Heart left ventricle (tissue), 16 donors: Measurements from ENCODE around the gene DNAJC5. TPM values are rescaled to one million over a fixed set of nuclear protein-coding genes. Genes with fewer than 3 reads are reported as not detected.

Source experiments
- ATAC-seq, 4 donors: fragments of 200-7000 bp; cut with Tn5 transposase; one replicate each; pipeline ENCODE4 v1.9.1; 2020 to 2022; ENCODE audit warnings: moderate library complexity in 4 of 4, mild to moderate bottlenecking in 3 of 4, moderate number of reproducible peaks in 1 of 4
- DNase-seq, 5 donors: peaks; one replicate each; pipeline ENCODE4 v3.0.0-alpha.2; 2020
- H3K27ac ChIP-seq, 12 donors: fragments of 200-600 bp; sonication (generic) in 4 of 12; one replicate each; pipeline versions ENCODE4 v1.5.0 to v1.8.0; 2016 to 2022; ENCODE audit warnings: mild to moderate bottlenecking in 2 of 12
- H3K27me3 ChIP-seq, 9 donors: fragments of 200-600 bp; sonication (generic) in 2 of 9; one replicate each; pipeline versions ENCODE4 v1.5.1 to v1.8.0; 2016 to 2022; ENCODE audit warnings: mild to moderate bottlenecking in 3 of 9
- H3K36me3 ChIP-seq, 9 donors: fragments of 200-600 bp; sonication (generic) in 2 of 9; one replicate each; pipeline versions ENCODE4 v1.5.0 to v1.8.0; 2018 to 2022; ENCODE audit warnings: mild to moderate bottlenecking in 2 of 9
- H3K4me1 ChIP-seq, 12 donors: fragments of 200-600 bp; sonication (generic) in 4 of 12; one replicate each; pipeline versions ENCODE4 v1.5.0 to v1.8.0; 2016 to 2022; ENCODE audit warnings: mild to moderate bottlenecking in 3 of 12
- H3K4me3 ChIP-seq, 12 donors: fragments of 200-600 bp; sonication (generic) in 4 of 12; one replicate each; pipeline versions ENCODE4 v1.5.0 to v1.8.0; 2017 to 2022; ENCODE audit warnings: mild to moderate bottlenecking in 9 of 12, moderate library complexity in 4 of 12
- H3K9me3 ChIP-seq, 12 donors: fragments of 200-600 bp; sonication (generic) in 4 of 12; one replicate each; pipeline versions ENCODE4 v1.5.0 to v1.8.0; 2016 to 2022; ENCODE audit warnings: mild to moderate bottlenecking in 1 of 12
- POLR2A ChIP-seq, 2 donors: fragments of 450-650 bp; IDR thresholded peaks; one replicate each; pipeline ENCODE4 v1.6.1; 2017; ENCODE audit warnings: antibody characterized with exemption in 2 of 2, mild to moderate bottlenecking in 2 of 2, moderate library complexity in 2 of 2
- WGBS, 4 donors: extraction: QIAGEN DNeasy Blood & Tissue Kit in 2 of 4; methylation state at CpG; one replicate each; pipeline versions ENCODE4 v1.1.5 to v1.1.7; 2013 to 2018; 5-methylcytosine and 5-hydroxymethylcytosine counted together
- intact Hi-C, 10 donors: fragments of 100-400 bp; cut with DNase I; formaldehyde crosslinking; loops; one replicate each; pipeline versions ENCODE4 v1.11.1 to v1.14.2; 2022
- polyA plus RNA-seq, 2 donors: library from polyadenylated mRNA; stranded (reverse); fragments of 200-250 nt; gene quantifications; one replicate each; pipeline ENCODE4 v1.2.3, GENCODE V29; 2013
- total RNA-seq, 9 donors: library from RNA; depleted of rRNA in 2 of 9; stranded (reverse); fragments of >200 nt in 2 of 9; fragmentation: NEBNext Ultra II Directional in 3 of 9; extraction: Animal tissue kit (Norgen Biotek cat#: 25700) in 3 of 9; gene quantifications; one replicate each; pipeline versions ENCODE4 v1.1.0 to v1.2.4, GENCODE V29; 2016 to 2023
- TF ChIP-seq, protein P1 (sequence below), 12 donors: fragments of 200-600 bp; sonication (generic) in 4 of 12; IDR thresholded peaks; one replicate each; pipeline versions ENCODE4 v1.5.0 to v1.8.0; 2018 to 2022; ENCODE audit warnings: antibody characterized with exemption in 12 of 12, mild to moderate bottlenecking in 5 of 12
- donor health status: ischemic (EF 13 %, LVEDD 7.1; RV severe dilation, severe dysfunction).
- donor health status: healthy with polysubstance abuse.
- donor health status: DM: no; HTN: yes; CAD: no.
- donor health status: DM: no; HTN: no; CAD: no.
- donor health status: ischemic (EF 25% LVEDD 6.9; RV normal size, moderate dysfunction).
- donor health status: ischemic (EF 25% LVEDD 5.7; RV mildly dilated, moderate dysfunction).
- donor health status: healthy.
- donor health status: DM: yes; HTN: yes; CAD: no.
- donor health status: ischemic (EF 35%, LVEDD 5.7; RV mildly dilated, moderate dysfunction).
- donor health status: nonischemic (EF 11% LVEDD 7.7; RV severe dilation, severe dysfunction).
- donor health status: DM: yes; HTN: yes; CAD: no.
- donor health status: PGD.
- donor health status: ischemic (EF 29% LVEDD 5.4; RV normal size, mild dysfunction).
- donor health status: nonischemic (EF 23%, LVEDD 6.1; RV moderate dilation, normal function).

The DNAJC5 gene
- total and polyA plus RNA-seq, 11 donors, result 21.1 to 57.1 (median 46.1) TPM

DNA sequence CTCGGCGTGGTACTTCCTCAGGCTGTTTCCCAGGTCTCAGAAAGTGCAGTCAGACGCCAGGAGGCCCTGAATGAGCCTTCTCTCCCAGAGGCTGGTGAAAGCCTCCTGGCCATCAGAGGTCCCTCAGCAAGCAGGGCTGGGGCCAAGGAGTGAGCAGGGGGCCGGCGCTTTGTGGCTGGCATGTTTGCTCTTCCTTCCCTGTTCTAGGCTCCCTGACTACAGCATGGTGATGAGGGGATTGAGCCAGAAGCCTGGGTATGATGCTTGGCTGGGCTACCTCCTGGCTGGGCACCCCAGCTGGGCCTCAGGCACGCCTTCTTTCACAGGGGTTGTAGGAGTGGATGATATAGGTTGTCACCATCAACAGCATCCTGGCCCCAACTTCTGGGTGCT lies 11.7 kb upstream of the DNAJC5 start:
- Histone ChIP-seq H3K9me3 (no peaks in the 10 kb centered on the region), H3K4me3 (no peak overlapping the region), H3K4me1 (peaks cover 0 to 25% (median 7%) of the 10 kb centered on the region in 12 donors), H3K36me3 (peaks cover 0 to 86% (median 59%) of the 10 kb centered on the region in 9 donors), H3K27me3 (no peaks in the 10 kb centered on the region), H3K27ac (no peak overlapping the region)
- intact Hi-C loops, result no loop called here
- ATAC-seq, result no peak
- 88 to 97% (median 95%) methylated on average over 3 to 6 of the region's 6 CpGs for WGBS, 4 donors
- DNase-seq, result no peak
- TF ChIP-seq, protein P1, sequence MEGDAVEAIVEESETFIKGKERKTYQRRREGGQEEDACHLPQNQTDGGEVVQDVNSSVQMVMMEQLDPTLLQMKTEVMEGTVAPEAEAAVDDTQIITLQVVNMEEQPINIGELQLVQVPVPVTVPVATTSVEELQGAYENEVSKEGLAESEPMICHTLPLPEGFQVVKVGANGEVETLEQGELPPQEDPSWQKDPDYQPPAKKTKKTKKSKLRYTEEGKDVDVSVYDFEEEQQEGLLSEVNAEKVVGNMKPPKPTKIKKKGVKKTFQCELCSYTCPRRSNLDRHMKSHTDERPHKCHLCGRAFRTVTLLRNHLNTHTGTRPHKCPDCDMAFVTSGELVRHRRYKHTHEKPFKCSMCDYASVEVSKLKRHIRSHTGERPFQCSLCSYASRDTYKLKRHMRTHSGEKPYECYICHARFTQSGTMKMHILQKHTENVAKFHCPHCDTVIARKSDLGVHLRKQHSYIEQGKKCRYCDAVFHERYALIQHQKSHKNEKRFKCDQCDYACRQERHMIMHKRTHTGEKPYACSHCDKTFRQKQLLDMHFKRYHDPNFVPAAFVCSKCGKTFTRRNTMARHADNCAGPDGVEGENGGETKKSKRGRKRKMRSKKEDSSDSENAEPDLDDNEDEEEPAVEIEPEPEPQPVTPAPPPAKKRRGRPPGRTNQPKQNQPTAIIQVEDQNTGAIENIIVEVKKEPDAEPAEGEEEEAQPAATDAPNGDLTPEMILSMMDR (IDR thresholded peaks at IDR 0.05), result no peak
- TF ChIP-seq POLR2A (IDR thresholded peaks at IDR 0.05), result no peak

DNA sequence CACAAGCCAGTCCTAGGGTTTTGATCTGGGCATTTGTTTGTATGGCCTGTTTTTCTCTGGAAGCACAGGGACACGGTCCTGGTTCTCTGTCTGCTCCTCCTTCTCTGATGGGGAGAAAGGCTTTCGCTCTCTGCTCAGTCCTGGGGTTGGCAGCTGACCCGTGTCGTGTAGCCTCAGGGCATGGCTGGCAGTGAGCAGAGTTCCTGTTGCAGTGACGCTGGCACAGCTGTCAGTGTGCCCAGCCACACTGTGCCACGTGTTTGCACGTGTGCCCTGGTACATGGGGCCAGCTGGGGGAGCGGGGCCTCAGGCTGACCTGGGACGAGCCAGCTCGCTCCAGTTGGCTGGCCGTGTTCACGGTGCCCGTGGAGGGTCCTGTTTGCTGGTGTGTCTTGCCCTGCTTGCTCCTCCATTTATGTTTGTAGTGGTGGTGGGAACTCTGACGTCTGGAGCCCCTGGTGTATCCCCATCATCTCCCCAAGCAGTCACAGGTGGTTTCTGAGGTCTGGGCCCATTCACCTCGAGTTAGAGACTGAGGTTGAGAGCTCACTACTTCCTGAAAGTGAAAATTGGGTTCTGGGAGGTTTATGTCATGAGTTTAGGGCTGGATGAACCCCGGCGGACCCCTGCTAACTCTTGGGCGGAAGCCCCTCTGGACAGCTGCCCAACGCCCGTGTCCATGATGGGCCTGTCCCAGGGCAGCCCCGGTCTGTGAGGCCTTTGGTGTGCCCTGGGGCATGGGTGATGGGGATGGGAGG lies 10.2 kb upstream of the DNAJC5 start:
- WGBS, 4 donors, result 61 to 79% (median 73%) methylated on average over 18 to 21 of the region's 21 CpGs
- ATAC-seq, result peak; percentile 91 to 95 (median 94)

DNA sequence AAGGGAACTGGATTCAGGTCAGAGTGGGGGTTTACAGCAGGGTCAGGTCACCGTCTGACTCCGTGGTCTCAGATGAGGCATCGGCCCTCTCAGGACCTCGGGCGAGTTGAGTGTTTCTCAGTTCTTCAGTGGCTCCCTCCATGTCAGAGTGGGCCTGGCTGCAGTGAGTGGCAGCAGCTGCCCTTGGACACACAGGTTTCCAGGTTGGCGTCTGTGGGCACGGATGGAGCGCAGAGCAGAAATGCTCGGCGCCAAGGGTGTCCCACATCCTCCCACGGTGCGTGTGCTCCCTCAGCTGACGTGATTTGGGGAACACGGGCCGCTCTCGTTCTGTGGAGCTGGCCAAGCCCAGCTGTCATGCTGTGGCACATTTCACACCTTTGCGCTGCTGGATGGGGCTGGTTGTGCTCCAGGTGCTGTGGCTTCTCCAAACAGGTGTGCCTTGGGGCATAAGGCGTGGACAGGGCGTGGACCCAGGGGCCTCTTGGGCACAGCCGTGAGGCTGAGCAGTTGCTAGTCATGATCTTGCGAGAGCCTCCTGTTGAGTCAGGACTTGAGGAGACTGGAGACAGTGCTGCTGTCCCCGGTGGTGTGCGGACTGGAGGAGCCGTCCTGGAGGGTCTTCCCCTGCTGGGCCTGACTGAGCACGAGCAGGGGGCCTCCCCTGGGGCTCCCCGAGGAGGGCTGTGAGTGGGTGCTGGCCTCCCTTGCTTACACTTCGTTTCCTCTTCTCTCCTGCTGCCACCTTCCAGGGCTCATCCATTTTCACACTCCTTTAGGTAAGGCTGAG lies 9.5 kb upstream of the DNAJC5 start:
- DNase-seq (no peak), ATAC-seq (no peak)
- WGBS, 4 donors, result 87 to 91% (median 90%) methylated on average over 17 to 27 of the region's 27 CpGs
- H3K4me1 ChIP-seq, result peaks cover 0 to 26% (median 8%) of the 10 kb centered on the region in 12 donors
- H3K27ac ChIP-seq, result peak overlapping the region in 9 of 12 donors; percentile 20 to 74 (median 51)
- intact Hi-C loops, result no loop called here
- no peak overlapping the region for H3K4me3 ChIP-seq
- no peaks in the 10 kb centered on the region for H3K9me3 ChIP-seq
- TF ChIP-seq, protein P1 (IDR thresholded peaks at IDR 0.05), result no peak
- no peak for TF ChIP-seq POLR2A (IDR thresholded peaks at IDR 0.05)
- peaks cover 0 to 97% (median 69%) of the 10 kb centered on the region in 9 donors for H3K36me3 ChIP-seq
- H3K27me3 ChIP-seq, result no peaks in the 10 kb centered on the region

More for the DNA sequence above, 10.2 kb upstream of the DNAJC5 start:
- TF ChIP-seq, protein P1 (IDR thresholded peaks at IDR 0.05), result no peak
- peak in 1 of 2 donors; percentile 7 for TF ChIP-seq POLR2A (IDR thresholded peaks at IDR 0.05)
- Histone ChIP-seq H3K27ac (peak overlapping the region in 10 of 12 donors; percentile 20 to 74 (median 54)), H3K4me3 (no peak overlapping the region), H3K9me3 (no peaks in the 10 kb centered on the region), H3K4me1 (peaks cover 0 to 24% (median 8%) of the 10 kb centered on the region in 12 donors), H3K27me3 (no peaks in the 10 kb centered on the region), H3K36me3 (peaks cover 0 to 92% (median 63%) of the 10 kb centered on the region in 9 donors)
- DNase-seq, result peak in 4 of 5 donors; percentile 58 to 88 (median 72)
- intact Hi-C loops, result no loop called here

DNA sequence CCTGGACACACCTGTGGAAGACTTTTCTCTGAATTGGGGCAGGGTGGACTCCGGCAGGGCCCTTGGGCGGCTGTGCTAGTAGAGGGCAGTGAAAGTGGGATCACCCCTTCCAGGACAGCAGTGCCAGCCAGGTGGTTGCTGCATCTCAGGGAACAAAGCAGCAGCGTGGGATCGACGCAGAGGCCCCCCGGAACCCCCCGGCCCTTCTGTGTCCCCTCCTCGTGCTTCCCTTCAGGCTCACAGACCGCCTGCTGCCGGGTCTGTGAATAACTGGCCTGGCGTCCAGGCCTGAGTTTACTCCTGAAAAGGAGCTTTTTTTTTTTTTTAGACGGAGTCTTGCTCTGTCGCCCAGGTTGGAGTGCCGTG lies 8.9 kb upstream of the DNAJC5 start:
- intact Hi-C loops, result no loop called here
- H3K27me3 ChIP-seq, result no peaks in the 10 kb centered on the region
- WGBS, 4 donors, result 92 to 96% (median 94%) methylated on average over 14 of the region's 14 CpGs
- no peak overlapping the region for H3K27ac ChIP-seq
- no peaks in the 10 kb centered on the region for H3K9me3 ChIP-seq
- ATAC-seq (no peak), DNase-seq (no peak)
- TF ChIP-seq POLR2A (IDR thresholded peaks at IDR 0.05), result no peak
- TF ChIP-seq, protein P1 (IDR thresholded peaks at IDR 0.05), result no peak
- H3K36me3 ChIP-seq, result peaks cover 0 to 97% (median 69%) of the 10 kb centered on the region in 9 donors
- H3K4me1 ChIP-seq, result peaks cover 0 to 26% (median 8%) of the 10 kb centered on the region in 12 donors
- no peak overlapping the region for H3K4me3 ChIP-seq
